HuH-7.5 (cell line): ENCODE results near the gene ALDH16A1.

Experiments
- DNase-seq: peaks from one replicate; pipeline ENCODE4 v3.0.0; 2011; ENCODE audit warnings: low spot score

The ALDH16A1 gene

DNA sequence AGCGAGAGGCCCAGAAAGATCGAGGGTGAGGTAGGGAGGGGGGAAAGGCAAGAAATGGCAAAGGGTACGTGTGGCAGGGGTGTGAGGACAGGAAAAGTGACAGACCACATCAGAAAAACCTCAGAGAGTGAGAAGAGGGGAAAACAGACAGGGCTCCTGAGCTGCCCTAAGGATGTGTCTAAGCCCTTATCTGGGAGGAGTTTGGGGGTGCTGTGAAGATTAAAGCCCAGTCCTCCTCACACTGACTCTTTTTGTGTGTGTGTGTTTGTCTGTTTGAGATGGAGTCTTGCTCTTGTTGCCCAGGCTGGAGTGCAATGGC lies 29.1 kb upstream of the ALDH16A1 start:
- no peak for DNase-seq

DNA sequence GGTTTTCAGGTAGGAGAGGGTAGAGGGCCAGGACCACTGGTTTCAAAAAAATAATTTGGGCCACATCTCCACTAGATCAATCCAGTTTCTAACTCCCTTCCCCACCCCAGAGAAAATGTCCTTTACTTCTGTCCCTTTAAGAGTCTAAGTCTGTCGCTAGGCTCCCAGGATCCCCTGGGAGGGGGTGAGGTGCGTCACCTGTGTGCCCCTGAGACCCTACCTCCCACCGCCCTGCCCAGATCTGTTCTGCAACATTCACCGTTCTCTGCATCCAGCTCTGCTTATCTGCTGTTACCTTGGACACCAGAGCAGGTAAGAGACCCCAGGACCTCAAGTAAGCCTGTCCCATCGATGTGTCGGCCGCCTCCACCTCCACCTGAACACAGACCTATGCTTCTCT lies 27.8 kb upstream of the ALDH16A1 start, which contains the start of gene GFY:
TSS of gene GFY (plus strand) at position 211 of the 400 bp plus-strand sequence. CDS start 1,043 bp downstream, outside the sequence.
- no peak for DNase-seq

DNA sequence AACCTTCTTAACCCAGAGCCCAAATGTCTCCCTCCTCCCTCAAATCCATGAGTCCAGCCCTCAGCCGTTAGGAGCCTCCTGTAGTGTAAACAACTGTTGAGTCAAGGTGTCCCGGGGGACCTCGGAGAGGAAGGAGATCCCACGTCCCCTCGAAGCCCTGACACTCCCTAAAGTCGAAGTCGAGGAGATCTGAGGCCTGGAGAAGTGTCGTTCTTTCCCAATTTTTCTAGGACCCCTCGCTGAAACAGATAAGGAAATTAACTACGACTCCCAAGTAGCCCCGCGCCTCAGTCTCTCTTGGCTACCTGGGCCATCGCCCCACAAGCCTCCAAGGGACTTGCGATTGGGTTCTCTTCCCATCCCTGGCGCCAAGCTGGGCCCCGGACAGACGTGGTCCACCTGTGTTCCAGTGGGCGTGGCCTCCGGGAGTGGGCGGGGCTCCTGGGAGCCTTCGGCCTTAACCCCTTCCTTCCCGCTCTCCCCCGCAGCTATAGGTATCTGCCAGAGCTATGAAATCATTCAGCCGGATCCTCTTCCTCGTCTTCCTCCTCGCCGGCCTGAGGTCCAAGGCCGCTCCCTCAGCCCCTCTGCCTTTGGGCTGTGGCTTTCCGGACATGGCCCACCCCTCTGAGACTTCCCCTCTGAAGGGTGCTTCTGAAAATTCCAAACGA lies 27.0 kb upstream of the ALDH16A1 start:
- no peak for DNase-seq

DNA sequence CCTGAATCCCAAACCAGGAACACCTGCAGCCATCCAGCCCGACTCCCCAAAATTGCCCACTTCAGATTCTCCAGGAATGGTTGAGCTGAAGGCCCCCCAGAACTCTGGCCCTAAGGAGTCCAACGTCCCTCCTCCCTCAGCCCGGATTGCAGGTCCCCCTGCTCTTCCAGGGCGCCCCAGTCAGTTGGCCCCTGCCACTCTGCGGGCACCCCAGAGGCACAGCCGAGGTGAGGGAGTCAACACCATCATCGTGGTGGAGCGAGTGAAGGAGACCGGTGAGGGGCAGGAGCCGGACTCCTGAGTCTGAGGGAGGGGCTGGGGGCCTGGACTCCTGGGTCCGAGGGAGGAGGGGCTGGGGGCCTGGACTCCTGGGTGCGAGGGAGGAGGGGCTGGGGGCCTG lies 25.7 kb upstream of the ALDH16A1 start:
- no peak for DNase-seq

DNA sequence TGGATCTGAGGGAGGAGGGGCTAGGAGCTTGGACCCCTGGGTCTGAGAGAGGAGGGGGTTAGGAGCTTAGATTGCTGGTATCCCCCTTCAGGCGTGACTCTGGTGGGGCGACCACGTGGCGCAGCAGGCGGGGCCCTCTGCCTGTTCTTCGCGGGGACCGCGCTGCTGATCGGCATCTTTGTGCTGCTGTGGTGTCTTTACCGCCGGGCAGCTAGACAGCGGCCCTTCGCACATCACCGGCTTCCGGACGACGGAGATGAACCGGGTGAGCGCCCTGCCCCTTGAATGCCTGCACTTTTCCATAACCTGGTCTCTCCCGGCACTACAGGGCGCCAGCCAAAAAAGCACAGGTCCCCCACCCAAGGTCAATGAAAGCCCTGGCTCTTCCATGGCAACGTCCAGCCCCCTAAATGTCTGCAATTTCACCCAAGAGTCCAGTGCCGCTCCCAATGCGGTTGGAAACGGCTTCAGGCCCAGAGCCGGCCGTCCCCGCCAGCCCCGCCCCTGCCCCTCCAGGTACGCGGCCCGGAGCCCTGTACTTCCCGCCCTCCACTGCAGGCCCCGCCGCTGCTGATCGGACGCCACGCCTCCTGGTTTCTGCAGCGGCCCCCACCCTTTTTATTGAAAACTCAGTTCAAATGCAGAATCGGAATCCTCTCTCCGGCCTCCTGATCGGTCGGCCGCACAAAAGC lies 25.0 kb upstream of the ALDH16A1 start:
- no peak for DNase-seq

DNA sequence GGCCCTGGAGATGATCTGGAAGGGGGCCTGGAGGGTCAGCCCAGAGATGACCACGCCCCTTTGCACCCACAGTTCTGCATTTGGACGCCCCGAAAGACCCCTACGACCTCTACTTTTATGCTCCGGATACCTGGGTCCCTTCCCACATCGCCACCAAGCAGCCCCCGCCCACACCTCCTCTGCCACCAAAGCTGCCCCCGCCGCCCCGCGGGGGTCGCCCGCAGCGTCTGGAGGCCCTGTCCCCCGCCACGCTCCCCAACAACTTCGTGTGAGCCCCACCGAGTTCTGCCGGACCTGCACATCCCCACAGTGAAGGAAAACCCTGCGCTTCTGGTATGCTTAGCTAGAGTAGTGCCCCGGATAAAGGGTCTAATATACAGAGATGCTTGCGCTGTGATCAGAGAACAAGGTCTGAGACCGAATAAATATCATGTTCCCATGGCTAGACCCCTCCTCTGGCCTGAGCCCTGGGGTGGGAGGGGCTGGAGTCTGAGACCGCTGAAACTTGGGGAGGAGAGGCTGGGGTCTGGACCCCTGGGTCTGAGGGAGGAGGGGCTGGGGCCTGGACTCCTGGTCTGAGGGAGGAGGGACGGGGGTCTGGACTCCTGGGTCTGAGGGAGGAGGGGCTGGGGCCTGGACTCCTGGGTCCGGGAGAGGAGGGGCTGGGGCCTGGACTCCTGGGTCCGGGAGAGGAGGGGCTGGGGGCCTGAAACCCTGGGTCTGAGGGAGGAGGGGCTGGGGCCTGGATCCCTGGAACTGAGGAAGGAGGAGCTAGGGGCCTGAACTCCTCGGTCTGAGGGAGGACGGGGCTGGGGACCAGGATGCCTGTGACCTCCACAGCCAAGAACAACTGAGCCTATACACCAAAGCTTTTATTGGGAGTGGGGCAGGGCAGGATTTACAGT lies 24.2 kb upstream of the ALDH16A1 start:
- no peak for DNase-seq

DNA sequence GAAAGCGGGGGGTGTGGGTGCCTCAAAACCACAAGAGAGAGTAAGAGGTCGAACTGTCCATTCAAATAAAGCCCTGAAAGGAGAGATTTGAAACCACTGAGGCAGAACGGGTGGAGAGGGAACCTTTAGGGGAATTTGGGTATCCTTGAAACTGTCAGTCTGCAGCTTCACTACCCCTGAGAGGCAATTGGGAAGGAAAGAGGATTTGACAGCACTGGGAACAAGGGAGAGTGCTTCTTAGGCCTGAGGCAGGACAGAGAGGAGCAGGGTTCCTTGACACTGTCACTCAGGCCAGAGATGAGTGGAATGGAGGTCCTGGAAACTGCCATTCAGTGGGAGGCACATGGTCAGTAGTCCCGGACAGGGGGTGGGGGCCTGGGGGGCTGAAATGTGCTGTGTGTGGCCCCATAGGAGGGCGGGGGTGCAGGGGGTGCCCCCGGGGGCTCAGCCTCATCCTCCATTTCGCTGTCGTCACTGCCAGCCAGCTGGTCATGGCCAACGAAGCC lies 22.8 kb upstream of the ALDH16A1 start:
- DNase-seq = no peak

DNA sequence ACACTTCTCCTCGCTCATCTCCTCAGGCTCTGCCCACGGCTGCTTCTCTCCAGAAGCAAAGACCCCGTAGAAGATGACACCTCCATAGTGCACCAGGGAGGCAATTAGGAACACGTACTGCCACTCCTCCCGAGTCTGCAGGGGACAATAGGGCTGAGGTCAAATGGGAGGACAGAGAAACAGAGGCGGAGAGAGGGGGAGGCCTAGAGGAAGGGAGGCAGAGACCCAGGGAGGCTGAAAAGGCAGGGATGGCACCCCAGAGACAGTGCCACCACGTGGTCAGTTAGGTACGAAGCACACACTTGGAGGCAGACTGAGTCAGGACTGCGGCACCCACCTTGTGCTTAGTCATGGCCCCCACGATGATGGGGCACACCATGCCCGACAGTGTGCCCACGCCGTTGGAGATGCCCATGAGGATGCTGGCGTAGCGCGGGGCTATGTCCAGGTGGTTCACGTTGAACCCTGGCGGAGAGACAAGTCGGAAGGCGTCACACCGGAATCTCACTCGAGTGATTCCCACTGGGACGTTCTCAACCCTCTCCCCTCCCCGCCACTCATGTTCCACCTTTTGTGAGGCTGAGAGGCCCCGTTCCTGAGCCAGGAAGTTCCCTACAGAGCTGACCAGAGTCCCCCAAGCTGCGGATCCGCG lies 22.2 kb upstream of the ALDH16A1 start:
- no peak for DNase-seq

DNA sequence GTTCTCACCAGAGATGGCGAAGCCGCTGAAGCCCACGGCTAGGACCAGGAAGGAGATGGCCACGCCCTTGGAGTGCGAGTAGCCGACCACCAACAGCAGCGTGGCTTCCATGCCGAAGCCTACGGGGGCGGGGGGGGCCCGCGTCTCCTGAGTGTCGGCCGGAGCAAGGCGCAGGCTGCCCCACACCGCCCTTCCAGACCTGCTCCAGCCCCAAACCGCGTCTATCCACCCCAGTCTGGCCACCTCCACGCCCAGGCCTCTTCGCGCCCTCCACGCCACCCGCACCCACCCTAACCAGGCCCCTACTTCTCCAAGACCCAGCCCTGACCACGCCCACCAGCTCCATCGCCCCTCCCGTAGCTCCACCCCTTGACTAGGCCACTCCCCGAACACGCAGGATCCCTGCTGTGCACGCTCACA lies 21.7 kb upstream of the ALDH16A1 start:
- no peak for DNase-seq

DNA sequence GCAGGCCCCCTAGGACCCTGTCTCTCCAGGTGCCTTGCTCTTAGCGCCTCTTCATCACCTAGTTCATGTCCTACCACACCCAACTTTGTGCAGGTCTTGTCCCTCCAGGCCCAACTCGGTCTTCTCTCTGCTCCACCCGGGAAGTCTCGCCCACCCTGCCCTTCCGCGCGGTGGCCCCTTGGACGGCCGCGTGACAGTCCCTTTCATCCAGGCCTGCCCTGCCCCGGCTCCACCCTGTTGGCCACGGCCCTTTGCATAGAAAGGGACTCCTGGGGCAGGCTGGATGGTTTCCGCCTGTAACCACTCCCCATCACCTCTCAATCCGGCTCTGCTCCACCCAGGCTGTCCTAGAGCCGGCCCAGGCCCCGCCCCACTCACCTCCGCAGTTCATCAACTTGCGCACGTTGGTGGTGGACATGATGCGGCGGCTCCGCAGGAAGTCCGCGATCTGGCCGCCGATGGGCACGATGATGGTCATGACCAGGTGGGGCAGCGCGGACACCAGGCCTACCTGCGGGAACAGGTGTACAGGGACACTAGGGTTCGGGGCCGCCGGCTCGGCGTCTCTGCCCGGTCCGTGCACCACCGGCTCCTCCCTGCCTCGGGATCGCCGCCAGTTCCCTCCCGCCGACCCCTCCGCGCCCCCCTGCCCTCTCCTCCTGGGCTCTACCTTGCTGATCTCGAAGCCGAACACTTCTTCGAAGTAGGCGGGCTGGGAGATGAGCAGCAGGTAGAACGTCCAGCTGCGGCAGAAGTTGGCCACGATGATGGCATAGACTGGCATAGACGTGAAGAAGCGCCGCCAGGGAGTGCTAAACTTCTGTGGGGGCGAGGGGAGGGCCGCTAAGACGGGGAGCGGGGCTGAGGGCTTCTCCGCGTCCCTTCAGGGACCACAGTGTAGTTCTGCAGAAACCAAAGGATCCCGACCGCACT lies 20.6 kb upstream of the ALDH16A1 start:
- DNase-seq = no peak

DNA sequence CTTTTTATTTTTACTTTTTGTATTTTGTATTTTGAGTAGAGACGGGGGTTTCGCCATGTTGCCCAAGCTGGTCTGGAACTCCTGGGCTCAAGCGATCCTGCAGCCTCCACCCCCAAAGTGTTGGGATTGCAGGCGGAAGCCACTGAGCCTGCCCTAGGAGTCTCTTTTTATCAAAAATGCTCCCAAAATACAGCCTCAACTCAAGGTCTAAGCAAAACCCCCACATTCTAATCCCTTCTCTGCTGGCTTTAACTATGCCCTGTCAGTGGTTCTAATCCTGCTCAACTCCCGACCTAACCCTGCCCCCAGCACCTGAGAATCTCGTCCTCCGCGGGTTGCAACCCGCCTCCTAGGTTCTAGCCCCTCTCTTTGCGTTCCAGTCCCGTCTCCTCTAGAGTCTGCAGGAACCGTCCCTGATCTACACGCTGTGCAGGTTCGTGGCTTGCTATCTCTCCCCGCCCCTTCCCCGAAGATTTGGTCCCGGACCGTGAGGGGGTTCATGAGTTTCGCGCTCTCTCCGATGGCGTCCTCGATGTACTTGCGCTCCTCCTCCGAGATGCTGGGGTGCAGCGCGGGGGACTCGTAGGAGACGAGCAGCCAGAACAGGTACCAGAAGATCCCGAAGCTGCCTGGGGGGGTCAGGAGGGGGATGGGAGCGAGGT lies 19.7 kb upstream of the ALDH16A1 start:
- DNase-seq = no peak

DNA sequence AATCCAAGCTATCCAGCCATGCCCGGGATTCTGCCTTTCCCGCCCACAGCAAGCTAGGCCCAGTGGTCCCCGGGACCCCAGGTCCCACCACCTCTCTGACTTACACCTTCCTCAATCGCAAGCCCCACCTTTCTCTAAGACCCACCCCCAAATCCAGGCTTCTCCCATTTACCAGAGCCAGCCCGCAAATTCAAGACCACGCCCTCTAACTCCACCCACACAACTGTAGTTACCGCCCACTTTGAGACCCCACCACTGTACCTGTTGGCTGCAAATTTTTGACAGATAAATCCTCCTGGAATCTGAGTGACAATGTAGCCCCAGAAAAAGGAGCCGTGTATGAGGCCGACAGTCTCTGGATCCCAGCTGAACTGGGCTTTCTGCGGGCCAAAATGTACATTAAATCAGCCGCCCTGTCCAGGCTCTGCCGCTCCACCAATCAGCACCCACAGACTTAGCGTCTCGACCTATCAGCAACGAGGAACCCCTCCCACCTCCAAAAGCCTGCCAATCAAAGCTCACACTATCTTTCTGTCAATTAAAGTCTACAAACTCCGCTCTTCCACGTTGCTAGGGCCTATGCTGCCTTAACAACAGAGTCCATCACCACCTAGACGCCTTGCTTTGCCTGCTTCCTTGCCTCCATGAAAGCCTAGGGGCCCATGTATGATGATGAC lies 18.0 kb upstream of the ALDH16A1 start:
- no peak for DNase-seq

DNA sequence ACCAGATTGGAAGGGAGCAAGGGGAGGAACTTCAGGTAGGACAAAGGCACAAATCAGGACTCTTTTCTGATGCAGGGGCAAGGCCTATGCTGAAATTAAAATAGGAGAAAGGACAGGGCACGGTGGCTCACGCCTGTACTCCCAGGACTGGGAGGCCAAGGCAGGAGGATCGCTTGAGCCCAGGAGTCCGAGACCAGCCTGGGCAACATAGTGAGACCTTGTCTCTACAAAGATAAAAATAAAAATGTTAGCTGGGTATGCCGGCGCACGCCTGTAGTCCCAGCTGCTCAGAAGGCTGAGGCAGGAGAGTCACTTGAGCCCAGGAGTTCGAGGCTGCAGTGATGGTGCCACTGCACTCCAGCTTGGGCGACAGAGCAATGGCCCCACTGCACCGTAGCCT lies 17.4 kb upstream of the ALDH16A1 start:
- DNase-seq = no peak

DNA sequence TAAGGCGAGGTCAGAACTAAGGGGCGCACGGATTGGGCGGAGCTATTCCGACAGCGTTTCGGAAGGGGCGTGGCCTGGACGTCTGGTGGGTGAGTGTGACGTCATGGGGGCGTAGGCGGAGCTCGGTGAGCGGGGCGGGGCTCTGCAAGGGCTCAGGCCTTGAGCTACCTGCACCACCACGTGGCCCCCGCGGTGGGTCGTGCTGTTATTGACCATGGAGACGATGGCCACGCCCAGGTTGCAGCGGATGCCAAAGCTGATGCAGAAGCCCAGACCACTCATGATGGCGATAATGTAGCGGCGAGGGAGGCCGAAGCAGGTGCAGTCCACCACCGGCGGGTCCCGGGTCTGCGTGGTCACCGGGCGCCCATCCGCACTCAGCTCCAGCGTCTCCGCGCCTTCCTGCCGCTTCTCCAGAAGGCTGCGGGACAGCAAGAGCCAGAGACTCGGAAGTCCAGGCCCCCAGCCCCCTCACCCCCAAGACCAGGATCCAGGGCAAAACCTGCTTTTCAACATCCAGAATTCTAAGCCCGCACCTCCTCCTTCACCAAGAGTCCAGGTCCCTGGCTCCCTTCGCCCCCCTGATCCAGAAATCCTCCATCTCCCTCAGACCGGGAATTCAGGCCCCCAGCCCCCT lies 16.5 kb upstream of the ALDH16A1 start:
- no peak for DNase-seq

DNA sequence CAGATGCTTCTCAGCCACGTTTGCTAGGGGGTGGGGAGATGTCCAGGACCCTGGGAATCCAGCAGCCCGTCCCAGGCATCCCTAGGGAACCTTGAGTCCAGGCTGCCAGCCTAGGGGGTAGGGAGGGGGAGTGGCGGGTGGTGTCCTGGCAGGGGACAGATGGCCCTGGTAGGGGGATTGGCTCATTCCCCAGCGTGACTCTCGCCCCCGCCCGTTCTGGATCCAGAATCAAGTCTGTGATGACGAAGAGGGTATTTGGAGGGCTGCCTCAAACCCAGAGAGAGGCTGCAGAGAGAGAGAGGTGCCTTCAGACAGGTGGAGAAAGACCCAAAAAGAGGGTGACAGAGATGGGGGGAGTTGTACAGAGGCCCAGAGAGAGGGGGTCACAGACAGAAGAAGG lies 15.8 kb upstream of the ALDH16A1 start:
- no peak for DNase-seq

DNA sequence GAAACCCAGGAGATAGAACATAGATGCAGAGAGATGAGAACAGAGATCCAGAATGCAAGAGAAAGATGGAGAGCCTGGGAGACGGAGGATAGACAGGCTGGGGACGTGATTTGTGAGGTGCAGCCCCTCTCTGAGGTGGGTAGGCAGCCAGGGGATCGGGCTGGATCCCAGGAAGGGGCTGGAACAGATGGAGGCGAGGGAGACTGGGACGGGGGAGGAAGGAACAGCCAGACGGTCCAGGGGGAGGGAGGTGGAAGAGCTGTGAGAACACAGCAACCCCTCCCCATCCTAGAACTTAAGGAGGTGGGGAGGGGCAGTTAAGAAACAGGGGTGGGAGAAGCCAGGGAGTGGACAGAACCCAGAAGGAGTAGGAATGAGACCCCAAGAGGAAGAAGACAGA lies 14.8 kb upstream of the ALDH16A1 start:
- no peak for DNase-seq

DNA sequence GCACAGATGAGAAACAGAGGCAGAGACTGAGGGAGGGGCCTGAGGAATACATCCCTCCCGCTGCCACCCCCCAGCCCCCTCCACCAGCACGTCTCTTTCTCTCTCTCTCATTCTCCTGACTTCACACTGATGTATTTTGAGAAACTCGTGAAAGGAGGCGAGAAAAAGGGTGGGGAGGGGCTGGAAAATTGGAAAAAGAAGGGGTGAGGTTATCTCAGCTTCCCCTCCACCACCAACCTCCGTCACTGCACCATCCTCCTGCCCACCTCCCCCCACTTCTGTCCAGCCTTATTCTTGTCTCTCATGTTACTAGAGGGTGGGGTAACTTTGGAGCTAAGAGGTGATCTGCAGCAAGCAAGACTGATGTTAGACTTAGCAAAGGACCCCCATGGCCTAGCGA lies 13.2 kb upstream of the ALDH16A1 start:
- DNase-seq = no peak

DNA sequence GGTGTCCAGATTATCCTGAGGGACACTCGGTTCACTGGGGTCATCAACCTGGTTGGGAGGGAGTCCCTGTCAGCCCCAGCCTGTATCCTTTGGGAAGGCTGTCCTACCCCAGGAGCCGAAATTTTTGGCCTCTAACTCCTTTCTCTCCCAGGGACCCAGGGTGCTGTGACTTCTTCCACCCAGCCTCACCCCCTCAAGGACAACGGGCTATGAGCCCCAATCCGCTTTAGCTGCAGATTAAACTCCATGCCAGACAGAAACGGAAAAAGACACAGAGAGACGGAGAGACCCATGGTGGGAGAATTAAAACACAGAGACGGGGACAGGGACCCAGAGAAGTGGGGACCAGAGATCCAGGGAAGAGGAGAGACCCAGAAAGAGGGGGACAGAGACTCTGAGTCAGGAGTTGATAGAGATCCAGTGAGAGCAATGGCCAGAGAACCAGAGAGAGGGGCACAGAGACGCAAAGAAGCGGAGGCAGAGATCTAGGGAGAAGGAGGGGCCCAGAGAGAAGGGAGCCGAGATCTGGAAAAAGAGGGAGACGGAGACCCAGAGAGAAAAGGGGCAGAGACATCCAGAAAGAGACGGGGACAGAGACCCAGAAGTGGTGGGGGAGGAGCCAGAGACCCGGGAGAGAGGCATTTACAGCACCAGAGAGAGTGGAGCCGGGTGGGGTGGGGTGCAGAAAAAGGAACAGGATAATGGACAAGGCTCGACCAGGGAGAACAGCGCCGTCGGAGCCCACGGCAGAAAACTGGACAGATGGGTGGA lies 12.4 kb upstream of the ALDH16A1 start:
- DNase-seq = no peak
